ENCODE measurements around the gene CYB561.

The CYB561 gene

DNA sequence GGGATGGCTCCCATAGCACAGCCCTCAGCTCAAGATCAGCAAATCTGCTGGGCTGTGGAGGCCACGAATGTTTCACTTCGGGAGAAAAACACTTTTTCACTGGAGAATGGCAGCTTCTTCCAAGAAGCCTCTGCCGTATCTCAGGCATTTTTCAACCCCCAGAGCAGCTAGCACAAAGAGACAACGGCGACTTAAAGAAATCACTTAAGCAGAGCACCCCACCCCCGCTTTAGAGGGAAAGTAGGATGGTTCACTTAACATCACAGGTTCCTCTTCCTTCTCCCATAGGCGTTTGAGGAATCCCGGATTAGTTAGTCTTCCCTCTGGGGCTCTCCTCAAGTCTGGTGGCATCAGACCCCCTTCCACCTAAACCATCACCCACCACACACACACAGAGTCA is 27.6 kb downstream of the CYB561 start:
- no peak for DNase-seq

DNA sequence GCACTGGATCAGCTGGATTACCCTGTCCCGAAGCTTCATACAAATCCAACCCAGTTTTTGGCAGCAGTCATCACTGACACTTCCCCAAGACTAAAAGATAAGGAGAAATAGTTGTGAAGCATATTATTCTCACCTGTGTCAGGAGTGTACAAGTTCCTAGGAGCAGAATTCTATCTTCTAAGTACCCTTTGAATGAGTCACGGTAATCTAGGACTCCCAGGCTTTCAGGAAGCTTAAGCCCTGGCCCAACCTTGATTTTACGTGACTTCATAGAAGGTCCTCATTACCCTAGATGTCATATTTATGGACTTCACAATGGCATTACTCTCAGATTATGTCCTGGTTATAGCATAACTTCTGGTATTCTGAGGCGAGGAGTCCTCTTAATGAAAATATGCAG is 31.9 kb downstream of the CYB561 start:
- DNase-seq = no peak

DNA sequence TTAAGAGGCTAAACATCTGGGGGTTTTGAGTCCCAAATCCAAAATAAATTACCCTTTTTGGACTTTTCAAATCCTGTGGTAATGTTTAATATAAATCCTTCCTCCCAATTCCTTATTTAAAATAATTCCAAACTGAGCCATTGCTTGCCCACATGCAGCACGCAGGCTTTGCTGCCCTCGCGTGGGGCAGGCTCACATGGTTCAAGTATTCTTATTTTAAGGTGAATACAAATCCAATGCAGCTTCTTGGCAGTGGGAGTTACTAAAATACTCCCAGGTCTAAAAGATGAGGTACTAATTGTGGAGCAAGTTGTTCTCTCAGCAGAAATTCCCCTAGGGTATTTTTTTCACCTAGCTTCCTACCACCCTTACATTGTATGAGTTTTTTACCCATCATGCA is 33.0 kb downstream of the CYB561 start:
- DNase-seq = no peak

DNA sequence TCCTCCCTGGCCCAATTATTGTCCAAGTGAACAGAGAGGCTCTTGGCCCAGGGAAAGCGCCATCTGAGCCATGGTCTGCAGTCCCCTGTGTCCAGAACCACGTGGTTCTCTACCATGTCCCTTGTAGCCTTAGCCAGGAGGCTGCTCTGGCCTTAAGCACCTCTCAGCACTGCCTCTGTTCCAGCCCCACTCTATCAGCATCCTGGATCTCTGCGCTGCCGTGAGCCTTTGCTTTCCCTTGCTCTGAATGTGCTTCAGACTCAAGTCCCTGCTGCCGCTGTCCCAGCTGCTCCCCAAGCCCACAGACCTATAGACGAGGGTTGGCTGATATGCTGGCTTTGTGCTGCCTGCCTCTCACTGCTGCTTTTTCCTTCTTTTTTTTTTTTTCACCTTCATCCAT is 33.9 kb downstream of the CYB561 start:
- DNase-seq = no peak

DNA sequence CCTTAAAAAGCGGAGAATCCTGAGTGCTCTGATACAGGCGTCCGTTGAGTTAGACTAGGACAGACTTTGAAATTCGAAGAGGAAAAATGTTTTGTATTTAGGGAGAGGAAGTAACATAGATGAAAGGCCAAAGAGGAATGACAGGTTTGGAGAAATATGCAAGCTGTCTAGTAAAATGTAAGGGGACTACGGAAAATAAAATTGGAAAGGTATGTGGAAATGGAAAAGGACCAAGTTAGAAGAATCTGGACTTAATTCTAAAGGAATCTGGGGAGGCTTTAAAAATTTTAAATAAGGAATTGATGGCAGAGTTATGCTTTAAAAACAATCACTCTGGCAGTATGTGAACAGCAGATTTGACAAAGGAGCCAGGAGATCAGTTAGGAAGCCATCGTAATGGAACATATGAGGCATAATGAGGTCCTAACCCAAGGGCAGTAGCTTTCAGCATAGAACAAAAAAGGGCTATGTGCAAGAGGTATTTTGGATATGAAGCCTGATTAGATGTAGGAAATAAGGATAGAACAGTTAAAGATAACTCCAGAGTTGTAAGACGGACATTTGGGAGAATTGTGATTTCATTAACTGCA is 38.3 kb downstream of the CYB561 start:
- DNase-seq = no peak

DNA sequence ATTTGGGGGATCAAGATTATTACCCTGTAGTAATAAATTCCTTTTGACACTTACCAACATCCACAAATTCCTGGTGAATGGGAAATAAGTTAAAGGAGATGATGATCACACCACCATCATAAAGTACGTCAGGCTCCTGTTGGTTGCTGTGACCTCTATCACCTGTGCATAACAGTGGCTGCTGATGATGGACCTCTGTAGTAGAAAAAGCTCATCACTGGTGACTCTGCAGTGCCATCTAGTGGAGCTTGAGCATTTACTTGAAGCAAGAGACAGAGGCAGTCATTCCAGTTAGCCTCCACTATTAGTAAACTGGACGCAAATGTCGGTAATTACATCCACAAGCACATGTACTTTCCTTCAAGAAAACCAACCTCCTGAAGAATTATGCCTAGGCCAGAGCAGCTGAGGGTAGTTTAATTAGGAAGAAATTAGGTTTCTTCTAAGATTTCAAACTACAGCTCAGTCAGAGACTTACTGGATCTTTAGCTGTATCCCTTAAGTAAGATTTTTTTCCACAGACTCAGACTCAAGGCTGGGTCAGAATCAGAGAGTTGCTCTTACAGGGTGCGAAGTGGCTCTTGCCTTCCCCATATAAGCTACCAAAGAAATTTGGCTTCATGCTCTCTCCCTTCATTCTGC is 39.3 kb downstream of the CYB561 start:
- DNase-seq = peak in 48 of 56 donors; percentile 6 to 87 (median 45)

DNA sequence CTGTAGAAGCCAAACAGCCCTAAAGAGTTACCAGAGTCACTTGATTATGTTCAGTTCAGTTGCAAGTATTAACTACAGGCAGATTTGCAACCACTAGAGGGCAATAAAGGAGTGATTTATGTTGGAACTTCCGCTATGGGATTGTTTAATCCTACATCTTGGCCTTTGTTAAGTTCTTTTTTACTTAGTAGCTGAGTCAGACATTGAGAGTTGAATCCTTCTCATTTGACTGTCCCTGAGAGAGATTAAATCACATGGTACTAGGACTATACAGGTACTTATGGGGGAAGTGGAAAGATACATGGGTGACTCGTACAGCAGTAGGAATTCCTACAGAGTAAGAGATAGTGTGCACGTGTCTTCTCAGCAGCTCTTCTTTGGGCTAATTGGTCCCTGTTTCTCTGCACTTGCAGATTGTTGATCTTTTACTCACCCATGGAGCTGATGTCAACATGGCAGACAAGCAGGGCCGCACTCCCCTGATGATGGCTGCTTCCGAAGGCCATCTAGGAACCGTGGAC is 40.3 kb downstream of the CYB561 start:
- no peak for DNase-seq

DNA sequence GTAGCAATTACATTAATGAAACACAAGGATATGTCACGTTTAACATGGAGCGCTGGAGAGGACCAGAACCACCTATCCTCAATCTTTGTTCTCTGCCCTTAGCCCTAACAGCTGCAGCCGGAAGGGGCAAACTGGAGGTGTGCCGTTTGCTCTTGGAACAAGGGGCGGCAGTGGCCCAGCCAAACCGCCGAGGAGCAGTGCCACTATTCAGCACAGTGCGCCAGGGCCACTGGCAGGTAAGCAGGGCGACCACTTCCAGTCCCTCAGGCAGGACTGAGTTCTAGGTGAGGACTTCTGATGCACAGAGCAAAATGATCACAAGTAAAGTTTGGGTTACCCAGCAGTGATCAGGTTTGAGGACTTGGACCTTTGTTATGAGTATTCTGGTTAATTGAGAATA is 41.1 kb downstream of the CYB561 start:
- no peak for DNase-seq

DNA sequence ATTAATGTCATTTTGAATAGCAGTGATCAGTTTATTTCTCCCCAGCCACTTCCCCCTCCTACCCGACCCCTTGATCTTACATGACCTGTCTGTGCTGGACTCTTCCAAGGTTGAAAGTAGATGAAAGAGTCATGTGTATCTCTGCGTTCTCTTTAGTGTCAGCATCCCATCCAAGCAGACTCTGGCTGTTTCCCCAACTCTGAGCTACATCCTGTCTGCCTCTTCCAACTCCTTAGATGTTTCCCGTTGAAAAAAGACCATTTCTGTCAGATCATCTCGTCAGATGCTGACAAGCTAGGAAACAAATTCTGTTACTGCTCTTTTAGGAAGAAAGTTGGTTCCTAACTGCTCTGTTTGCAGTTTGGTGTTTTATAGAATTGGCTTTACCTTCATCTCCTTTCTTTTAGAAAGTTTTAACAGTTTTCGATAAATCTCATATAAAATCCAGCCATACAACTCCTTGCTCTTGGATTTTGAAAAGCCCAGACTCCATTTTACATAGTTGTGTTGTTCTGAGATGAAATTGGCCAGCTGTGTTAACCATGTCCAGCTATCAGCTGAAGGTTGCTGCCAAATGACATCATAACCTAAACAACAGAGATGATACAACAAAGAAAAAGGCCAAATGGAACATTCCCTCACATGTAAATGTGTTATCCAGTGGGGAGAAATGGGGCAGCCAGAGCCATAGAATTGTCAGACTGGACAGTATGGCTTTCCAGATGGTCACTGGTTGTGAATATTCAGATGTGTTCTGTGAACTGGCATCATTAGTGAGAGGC is 43.5 kb downstream of the CYB561 start:
- peak in 1 of 56 donors; percentile 8 for DNase-seq

DNA sequence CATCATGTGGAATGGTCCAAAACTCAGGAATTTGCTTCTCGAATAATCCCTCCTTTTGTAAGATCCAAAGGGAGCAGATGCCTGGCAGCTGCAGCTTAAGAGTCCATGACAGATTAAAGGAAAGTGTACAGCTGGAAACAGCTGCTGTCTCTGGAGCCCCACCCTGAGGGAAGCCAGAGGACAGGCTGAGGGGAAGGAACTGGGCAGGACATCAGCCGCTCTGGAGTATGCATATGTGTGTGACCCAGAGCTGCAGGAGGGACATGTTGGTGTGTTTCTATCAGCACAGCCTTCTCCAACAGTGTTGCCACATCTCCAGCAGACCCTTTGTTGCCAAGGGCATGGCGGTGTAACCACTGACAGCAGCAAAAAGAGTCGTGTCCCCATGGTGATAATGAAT is 46.2 kb downstream of the CYB561 start:
- DNase-seq = no peak

DNA sequence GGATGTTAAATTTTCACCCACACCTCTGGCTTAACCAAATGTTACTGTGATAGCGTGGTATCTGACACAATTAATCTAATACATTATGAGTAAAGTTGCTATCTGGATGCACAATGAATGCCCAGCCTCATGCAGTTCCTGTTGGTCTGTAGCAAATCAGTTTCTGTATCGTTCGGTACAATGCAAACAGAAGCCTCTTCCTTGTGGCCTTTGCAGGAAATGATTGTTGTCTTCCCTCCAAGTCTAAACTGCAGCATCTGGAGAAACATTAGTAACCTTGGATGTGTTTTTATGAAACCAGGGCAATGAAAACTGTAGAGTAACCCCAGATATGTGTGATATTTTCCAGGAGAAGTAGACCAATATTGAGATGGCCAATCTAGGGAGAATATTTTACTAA is 46.8 kb downstream of the CYB561 start:
- no peak for DNase-seq

DNA sequence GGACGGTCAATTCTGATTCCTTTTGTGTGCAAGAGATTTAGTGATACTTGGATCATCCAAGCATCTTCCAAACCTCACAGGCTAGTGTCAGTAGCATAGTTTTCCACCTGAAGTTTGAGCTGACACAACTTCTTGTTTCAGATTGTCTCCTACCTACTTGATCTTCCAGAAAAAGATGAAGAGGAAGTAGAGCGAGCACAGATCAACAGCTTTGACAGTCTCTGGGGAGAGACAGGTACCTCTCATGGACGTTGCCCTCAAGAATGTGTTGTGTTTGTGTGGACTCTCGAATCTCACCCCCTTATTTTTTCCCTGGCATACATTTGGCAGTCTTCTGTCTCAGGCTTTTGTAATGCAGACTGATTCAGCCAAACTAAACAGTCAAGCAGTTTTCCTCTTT is 47.4 kb downstream of the CYB561 start:
- no peak for DNase-seq

DNA sequence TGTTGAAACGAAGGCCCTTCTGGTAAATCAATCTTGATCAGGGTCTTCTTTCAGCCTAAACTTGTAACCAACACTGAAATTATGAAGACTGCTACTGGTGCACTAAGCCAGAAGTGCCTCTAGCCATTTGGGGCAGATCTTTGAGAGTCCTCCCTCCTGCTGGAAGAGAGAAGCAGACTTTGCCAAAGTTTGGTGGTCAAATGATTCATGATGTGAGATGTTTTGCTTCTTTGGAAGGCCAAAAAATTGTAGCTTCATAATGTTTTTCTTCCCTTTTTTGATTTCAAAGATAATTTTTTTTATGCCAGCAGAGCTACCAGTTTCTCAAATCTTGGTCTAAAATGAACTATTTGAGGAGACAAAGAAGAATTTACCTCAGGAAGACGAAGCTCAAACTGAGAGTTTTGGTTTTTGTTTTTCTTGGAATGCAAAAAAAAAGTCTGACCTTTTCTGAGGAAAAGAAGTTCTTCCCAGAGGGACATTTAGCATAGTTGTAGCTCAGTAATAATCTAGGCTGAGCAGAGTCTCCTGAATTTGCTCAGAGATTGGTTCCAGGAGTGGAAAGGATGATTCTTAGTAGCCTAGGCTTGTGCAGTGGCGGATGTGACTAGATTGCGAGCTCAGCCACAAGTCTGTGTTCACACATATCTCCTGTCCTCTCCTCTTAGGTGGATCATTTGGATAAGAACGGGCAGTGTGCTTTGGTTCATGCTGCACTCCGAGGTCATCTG is 50.9 kb downstream of the CYB561 start:
- no peak for DNase-seq

DNA sequence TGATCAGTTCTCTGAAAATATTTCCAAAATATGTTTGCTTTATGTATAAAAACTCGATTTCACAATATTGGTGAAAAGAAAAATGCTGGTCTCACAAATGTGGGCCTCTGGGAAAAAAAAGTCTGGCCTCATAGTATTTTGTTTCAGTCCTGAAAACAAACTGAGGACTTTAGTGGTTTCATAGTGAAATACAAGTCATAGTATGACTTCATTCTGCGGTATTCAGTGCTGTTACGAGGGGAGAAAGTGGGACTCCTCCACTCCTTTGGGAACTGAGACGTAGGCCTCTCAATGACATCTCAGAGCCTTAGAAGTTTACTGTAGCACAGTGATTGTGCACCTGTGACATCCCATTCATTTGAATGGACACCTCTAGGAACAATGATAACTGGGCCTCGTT is 56.0 kb downstream of the CYB561 start:
- DNase-seq = no peak

DNA sequence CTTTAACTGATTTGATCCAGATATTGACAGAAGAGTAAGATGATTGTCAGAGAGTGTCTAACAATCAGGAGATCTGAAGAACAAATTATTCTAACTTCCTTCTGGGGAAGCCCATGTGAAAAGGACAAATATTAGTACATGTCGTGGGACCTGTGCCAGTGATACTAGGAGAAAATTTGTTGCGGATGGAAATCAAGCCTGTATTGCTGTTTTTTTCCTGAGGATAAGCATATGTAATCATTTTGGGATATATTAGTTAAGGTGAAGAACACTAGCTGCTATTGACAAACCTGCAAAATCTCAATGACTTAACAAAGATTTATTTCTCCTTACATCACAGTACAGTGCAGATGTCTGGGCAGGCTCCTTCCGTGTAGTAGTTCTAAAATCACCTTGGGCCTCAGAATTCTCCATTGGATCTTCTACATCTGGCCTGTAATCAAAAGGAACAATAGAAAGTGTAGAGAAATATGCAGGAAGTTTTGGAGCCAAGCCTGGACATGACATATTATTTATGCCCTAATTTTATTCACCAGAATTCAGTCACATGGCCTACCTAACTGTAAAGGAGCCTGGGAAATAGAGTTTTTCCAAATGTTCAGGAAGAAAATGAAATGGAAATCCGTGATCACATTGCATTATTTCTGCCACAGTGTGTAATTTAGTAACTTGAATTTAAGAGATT is 58.3 kb downstream of the CYB561 start:
- no peak for DNase-seq

DNA sequence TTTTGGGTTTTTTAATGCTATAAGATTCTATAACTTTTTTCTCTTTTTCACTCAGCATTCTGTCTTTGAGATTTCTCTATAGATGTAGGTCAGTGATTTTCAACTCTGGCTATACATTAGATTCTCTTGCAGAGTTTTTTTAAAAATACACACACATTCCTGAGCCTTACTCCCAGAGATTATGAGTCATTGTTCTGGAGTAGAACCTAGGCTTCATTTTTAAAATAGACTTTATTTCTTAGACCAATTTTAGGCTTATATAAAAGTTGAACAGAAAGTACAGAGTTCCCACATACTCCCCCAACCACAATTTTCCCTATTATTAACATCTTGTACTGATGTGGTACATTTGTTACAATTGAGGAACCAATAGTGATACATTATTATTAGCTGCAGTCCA is 63.3 kb downstream of the CYB561 start:
- no peak for DNase-seq

All from nucleus accumbens (tissue), 56 donors.